HG03097 (cell line): ENCODE measurements around the gene ALOX5.
A peak's percentile ranks its signal among the peaks of the same experiment; 100 is the strongest.
"Not testable (repeated sequence)": the region's sequence is repeated elsewhere in the genome, so short reads cannot be mapped to it uniquely, and the experiment has no call there.

Experiments
- ATAC-seq: cut with Tn5 transposase; IDR thresholded peaks from one replicate; pipeline ENCODE4 v1.9.1; 2021; ENCODE audit not compliant: unreplicated experiment, low FRiP score

The ALOX5 gene

GRCh38 chr10:45373576-45374349 is at the start of gene ALOX5:
Gene ALOX5, plus strand, starts transcription at chr10:45374216. Its CDS starts 64 bp downstream, at chr10:45374280.
- ATAC-seq, result peak; percentile 59

- ATAC-seq, result no peak
Measured at GRCh38 chr10:45325116-45325515, 48.9 kb upstream of the ALOX5 start.

GRCh38 chr10:45326864-45327263 is 47.2 kb upstream of the ALOX5 start:
- ATAC-seq, result not testable (repeated sequence)

- not testable (repeated sequence) for ATAC-seq
Measured at GRCh38 chr10:45331824-45332223, 42.2 kb upstream of the ALOX5 start.

GRCh38 chr10:45339894-45340293 is 34.1 kb upstream of the ALOX5 start:
- ATAC-seq, result no peak

- not testable (repeated sequence) for ATAC-seq
Measured at GRCh38 chr10:45340420-45340819, 33.6 kb upstream of the ALOX5 start.

- ATAC-seq, result not testable (repeated sequence)
Measured at GRCh38 chr10:45346652-45347335, 27.2 kb upstream of the ALOX5 start.

GRCh38 chr10:45347464-45347863 is 26.6 kb upstream of the ALOX5 start:
- ATAC-seq, result not testable (repeated sequence)

- not testable (repeated sequence) for ATAC-seq
Measured at GRCh38 chr10:45348196-45348765, 25.7 kb upstream of the ALOX5 start.

- no peak for ATAC-seq
Measured at GRCh38 chr10:45353186-45353585, 20.8 kb upstream of the ALOX5 start.

GRCh38 chr10:45354261-45354660 is 19.8 kb upstream of the ALOX5 start:
- no peak for ATAC-seq

- ATAC-seq, result no peak
Measured at GRCh38 chr10:45355494-45355893, 18.5 kb upstream of the ALOX5 start.

- not testable (repeated sequence) for ATAC-seq
Measured at GRCh38 chr10:45358961-45359360, 15.1 kb upstream of the ALOX5 start.

GRCh38 chr10:45361983-45362799 is 11.8 kb upstream of the ALOX5 start:
- ATAC-seq, result not testable (repeated sequence)

- ATAC-seq, result not testable (repeated sequence)
Measured at GRCh38 chr10:45367643-45368042, 6.4 kb upstream of the ALOX5 start.

GRCh38 chr10:45368181-45368580 is 5.8 kb upstream of the ALOX5 start:
- no peak for ATAC-seq

GRCh38 chr10:45370202-45370955 is 3.6 kb upstream of the ALOX5 start:
- ATAC-seq, result no peak

- ATAC-seq, result no peak
Measured at GRCh38 chr10:45371560-45371959, 2.5 kb upstream of the ALOX5 start.

GRCh38 chr10:45372251-45372951 is 1.6 kb upstream of the ALOX5 start:
- no peak for ATAC-seq
